ENCODE data around the gene IL1R2.
"Not testable (repeated sequence)": the region's sequence is repeated elsewhere in the genome, so short reads cannot be mapped to it uniquely, and the experiment has no call there.

Gene IL1R2

DNA sequence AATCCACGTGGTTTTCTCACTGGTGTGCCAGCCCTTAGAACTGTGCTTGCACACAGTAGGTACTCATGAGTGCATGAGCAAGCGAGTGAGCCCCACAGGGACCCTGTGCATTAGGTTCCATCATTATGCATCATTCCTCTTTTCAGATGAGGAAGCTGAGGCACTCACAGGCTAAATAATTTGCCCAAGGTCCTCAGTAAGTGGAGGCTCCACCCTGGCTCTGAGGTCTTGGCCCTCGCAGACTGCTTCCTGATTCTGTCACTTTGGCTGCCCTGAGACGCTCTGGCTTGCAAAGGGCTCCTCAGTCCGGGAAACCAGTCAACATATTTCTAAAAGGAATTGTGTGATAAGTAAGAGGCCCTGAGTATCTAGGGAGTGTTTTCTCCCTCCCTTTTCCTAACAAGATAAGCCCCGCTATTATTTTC lies 71.7 kb downstream of the IL1R2 start:
- DNase-seq, result no peak

DNA sequence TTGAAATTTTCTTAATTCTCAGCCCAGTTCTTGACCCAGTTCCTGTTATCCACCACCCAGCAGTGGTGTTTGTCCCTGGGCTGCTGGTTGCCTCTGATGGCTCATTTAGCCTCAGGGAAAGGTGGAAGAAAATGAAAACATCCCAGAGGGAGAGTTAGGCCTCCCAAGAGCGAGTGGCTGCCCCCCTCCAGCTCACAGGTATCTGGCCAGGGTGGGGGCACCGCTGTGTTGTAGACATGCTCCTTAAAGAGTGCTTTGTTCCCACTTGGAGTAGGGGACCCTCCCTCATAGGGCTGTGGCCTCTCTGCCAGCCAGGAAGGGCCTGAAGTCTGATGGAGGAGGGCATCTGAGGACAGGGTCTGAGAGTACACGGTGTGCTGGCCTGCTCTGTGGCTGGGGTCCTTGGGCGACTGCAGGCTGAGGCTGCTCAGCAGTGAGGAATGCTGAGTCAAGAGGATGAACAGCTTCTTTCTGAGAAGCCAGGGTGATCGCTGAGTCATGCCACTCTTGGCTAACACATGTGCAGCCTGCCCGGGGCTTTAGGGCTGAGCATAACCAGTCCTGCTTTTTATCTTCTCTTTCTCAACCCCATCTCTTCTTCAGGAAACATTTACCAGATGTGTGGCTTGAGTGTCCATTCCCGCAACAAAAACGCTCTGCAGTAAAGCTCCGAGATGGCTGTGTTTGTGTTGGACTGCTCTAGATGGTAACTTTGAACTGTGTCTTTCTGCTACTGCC lies 72.3 kb downstream of the IL1R2 start:
- DNase-seq, result peak; percentile 67

DNA sequence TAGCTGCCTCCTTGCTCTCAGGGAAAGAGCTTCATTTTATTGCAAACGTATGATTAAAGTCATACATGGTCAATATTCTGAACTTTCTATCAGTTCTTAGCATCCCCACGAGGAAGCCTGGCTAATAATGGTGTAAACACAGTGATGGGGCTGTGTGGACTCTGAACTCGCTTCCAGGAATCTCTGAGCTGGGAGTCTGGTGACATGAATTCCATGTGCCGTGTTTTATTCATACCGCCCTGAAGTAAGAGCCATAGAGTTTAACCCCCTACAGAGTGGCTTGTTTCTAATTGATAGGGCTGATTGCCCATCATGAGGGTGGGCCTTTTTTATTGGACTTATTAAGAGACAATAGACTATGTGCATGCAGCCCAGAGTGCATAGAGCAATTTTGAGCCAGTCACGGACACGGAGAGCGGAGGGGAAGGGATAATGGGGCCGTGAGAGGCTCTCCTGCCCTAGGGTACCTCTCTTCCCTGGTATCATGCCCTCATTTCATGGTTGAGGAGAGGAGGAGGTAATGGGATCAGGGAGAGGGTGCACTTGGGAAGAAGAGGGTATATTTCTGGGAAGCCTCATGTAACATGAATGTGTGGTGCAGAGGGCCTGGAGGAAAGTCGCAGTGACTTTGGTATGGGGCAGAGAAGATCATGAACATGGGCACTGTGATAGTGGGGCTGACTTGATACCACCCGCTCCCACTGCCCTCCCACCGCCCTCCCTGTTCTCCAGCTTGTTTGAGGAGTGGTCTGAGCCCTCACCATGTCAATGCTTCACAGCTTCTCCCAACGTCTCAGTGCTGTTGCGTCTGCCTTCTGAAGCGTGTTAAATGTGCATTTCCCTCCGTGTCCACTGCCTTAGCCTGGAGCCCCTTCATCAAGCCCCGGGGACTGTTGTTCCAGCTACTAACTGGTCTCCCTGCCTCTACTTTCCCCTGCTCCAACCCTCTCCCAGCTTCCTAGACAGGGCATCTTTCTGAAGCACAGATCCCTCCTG lies 73.2 kb downstream of the IL1R2 start:
- DNase-seq, result no peak

DNA sequence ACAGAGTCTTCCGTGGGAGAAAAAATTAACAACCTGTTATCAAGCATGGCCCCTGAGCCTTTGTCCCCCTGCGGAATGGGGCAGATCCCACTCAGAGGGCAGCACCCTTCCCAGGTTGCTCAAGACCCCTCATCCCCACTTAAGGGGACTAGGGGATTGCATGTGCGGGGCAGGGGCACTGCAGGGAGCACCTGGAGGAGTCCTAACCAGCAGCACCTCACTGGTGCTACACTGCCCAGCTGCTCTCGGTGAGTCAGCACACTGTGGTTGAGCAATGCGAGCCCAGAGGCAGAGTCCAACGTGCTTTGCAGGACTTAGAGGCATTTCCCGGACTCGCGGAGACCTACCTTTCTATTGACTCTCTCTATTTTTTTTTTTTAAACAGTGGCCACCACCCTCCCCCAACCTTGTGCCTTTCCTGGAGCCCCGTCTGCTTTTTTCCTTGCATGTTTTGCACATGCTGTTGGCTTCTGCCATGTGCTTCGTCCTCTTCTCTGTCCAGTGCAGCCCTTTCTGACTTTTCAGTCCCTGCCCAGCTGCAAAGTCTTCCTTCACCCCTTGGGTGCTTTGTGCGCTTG lies 74.0 kb downstream of the IL1R2 start:
- DNase-seq, result no peak

GRCh38 chr2:102066554-102066953 lies 74.8 kb downstream of the IL1R2 start:
- DNase-seq, result no peak

DNA sequence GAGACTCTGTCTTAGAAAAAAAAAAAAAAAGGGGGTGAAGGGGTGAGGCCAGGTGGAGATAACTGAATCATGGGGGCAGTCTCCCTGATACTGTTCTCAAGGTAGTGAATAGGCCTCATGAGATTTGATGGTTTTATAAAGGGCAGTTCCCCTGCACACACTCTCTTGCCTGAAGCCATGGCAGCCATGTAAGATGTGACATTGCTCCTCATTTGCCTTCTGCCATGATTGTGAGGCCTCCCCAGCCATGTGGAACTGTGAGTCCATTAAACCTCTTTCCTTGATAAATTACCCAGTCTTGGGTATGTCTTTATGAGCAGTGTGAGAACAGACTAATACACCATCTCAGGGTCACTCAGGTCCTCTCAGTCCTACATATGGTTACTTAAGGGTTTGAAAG lies 76.4 kb downstream of the IL1R2 start:
- not testable (repeated sequence) for DNase-seq

DNA sequence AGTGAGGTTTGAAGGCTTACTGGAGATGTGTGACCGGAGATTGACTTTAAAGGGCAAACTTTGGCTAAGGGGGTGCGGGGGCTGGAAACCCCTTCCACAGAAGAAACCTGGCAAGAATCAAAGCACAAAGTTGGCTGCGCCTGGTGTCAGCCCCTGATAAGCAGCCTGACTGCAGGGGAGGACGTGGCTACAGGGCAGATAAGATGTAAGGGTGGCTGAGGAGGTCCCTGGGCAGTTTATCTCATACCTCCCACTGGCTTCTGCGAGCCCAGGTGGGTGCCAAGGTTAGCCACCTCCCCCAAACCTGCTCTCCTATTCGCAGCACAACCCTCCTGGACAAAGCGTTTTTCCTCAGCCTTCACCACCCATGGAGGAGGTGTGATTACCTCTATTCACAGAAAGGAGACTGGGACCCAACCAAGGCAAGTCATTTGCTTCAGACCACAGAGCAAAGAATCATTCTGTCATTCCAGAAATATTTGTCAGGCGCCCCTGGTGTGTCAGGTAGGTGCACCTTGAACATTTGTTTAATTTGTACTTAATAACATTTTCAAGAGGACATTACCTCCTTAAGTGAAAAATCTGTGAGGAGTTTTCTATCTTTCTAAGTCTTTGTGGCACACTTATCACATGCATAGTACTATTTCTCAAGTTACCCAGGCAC lies 77.7 kb downstream of the IL1R2 start:
- DNase-seq, result no peak

GRCh38 chr2:102070058-102070642 lies 78.4 kb downstream of the IL1R2 start:
- no peak for DNase-seq

GRCh38 chr2:102072741-102073140 lies 81.0 kb downstream of the IL1R2 start:
- DNase-seq, result no peak

DNA sequence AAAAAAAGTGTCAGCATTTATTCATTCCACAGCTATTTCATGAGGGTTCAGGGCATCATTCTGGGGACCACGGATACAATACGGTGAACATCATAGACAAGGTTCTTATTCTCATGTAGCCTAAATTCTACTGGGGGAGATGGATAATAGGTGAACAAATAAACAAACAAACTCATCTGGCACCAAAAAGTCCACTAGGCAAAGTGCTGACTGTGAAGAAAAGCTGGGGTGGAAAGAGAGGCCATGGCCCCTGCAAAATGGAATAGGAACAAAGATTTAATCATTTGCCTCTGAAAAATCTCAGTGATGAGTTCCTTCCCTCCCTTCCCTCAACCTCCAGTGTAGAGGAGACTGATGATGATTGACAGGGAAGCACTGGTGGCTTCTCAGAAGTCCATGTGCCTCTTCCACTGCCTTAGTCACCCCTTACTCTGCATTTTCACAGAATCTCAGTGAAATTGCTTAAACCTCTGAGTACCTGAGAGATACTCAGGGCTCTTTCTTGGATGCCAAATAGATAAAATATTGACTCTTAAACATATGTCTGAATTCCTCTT lies 81.5 kb downstream of the IL1R2 start:
- DNase-seq, result no peak

DNA sequence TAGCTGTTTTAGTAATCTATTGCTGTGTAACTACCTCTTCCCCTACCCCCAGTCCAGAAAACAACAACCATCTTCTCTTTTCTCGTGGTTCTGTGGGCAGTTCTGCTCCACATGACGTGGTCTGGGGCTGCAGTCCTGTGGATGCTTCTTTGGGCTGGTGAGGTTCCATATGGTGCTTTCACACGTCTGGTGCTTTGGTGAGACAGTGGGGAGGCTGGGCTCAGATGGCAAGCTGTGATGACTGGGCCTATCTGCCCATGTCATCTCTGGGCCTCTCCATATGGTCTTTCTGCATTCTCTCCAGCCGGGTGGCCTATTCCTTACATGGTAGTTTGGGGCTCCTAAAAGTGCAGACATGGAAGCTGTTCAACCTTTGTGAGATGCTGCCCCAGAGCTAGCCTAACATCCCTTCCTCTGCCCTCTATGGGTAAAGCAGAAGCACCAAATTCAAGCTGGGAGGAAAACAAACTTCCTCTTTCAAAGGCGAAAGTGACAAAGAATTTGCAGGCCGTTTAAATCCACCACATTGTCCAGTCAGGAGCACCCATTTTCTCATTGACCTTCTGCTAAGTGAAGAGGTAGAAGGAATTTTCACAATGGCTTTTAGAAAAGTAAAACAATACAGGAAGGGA lies 82.5 kb downstream of the IL1R2 start:
- DNase-seq, result no peak

DNA sequence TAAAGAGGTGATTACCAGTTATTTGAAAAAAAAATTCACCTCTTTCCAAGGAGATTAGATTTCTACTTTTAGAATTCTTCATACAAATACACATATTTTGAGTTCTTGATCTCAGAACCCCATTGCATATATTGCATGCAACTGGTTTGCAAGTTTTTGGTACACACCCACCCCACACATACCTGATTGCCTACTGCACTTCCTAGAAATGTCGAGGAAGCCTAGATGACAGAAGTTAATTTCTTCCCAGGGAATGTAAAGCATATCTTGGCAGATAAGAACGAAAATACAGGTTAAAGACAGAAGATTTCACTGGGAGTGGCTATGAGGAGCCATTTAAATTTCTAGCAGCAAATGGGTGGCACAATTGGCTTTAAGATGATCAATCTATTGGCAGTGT lies 83.7 kb downstream of the IL1R2 start:
- DNase-seq, result no peak

DNA sequence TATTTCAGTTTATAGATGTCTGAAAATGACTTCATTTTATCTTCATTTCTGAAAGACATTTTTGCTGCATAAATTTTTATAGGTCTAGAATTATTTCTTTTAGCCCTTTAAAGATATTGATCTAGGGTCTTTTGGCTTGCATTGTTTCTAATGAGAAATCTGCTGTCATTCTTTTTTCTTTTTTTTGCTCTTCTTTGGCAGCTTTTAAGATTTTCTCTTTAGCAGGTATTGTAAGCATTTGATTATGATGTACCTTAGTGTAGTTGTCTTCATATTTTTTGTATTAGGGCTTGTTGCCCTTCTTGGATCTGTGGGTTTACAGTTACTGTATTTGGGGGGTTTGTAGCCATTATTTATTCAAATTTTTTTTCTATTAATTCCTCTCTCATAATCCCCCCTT lies 84.8 kb downstream of the IL1R2 start:
- no peak for DNase-seq

Measured in 8988T (cell line).